Stimulated activated CD4-positive, alpha-beta T cell treated with anti-CD3 and anti-CD28 coated beads, Interleukin-1b, Interleukin-23, amount 100 ng/mL, for 4 hours (primary cell): ENCODE results near the gene ALDH1B1.
"Not testable (repeated sequence)": the region's sequence is repeated elsewhere in the genome, so short reads cannot be mapped to it uniquely, and the experiment has no call there.

Experiments used
- DNase-seq, 2 donors: peaks; one replicate each; pipeline ENCODE4 v3.0.0-alpha.2; 2020; ENCODE audit warnings: low read depth in 2 of 2

ALDH1B1 gene

GRCh38 chr9:38361473-38361850 lies 31.0 kb upstream of the ALDH1B1 start:
- no peak for DNase-seq

- no peak for DNase-seq
Observed at GRCh38 chr9:38362852-38363588, 29.5 kb upstream of the ALDH1B1 start.

- DNase-seq = no peak
Observed at GRCh38 chr9:38363589-38363925, 28.9 kb upstream of the ALDH1B1 start.

GRCh38 chr9:38367898-38368297 lies 24.6 kb upstream of the ALDH1B1 start:
- DNase-seq = no peak

- DNase-seq = no peak
Observed at GRCh38 chr9:38368731-38369130, 23.8 kb upstream of the ALDH1B1 start.

GRCh38 chr9:38370176-38370575 lies 22.3 kb upstream of the ALDH1B1 start:
- no peak for DNase-seq

- DNase-seq = no peak
Observed at GRCh38 chr9:38371495-38371894, 21.0 kb upstream of the ALDH1B1 start.

GRCh38 chr9:38372762-38373619 lies 19.5 kb upstream of the ALDH1B1 start:
- no peak for DNase-seq

- DNase-seq = no peak
Observed at GRCh38 chr9:38373679-38374078, 18.8 kb upstream of the ALDH1B1 start.

- DNase-seq = no peak
Observed at GRCh38 chr9:38374847-38375571, 17.5 kb upstream of the ALDH1B1 start.

GRCh38 chr9:38375572-38375963 lies 16.9 kb upstream of the ALDH1B1 start:
- no peak for DNase-seq

GRCh38 chr9:38376021-38376670 lies 16.4 kb upstream of the ALDH1B1 start:
- DNase-seq = no peak

- not testable (repeated sequence) for DNase-seq
Observed at GRCh38 chr9:38377336-38378083, 15.0 kb upstream of the ALDH1B1 start.

- no peak for DNase-seq
Observed at GRCh38 chr9:38380230-38380871, 12.2 kb upstream of the ALDH1B1 start.

GRCh38 chr9:38380872-38381534 lies 11.5 kb upstream of the ALDH1B1 start:
- DNase-seq = no peak

- DNase-seq = no peak
Observed at GRCh38 chr9:38382141-38382540, 10.4 kb upstream of the ALDH1B1 start.

GRCh38 chr9:38384990-38385848 lies 7.3 kb upstream of the ALDH1B1 start:
- DNase-seq = no peak

GRCh38 chr9:38385896-38386295 lies 6.6 kb upstream of the ALDH1B1 start:
- no peak for DNase-seq

- no peak for DNase-seq
Observed at GRCh38 chr9:38386319-38386895, 6.1 kb upstream of the ALDH1B1 start.
